GM12878 (cell line): ENCODE results near the gene MEAF6. TPM values are rescaled to one million over a fixed set of nuclear protein-coding genes. Genes with fewer than 3 reads are reported as not detected.
A peak's percentile ranks its signal among the peaks of the same experiment; 100 is the strongest.

Experiments
- ATAC-seq: fragments of 200-7000 bp; cut with Tn5 transposase; 3 replicates; pipeline ENCODE4 v1.9.1; 2020; ENCODE audit warnings: mild to moderate bottlenecking, moderate library complexity
- BruUV-seq: library from RNA; stranded (reverse); fragments of 400-500 nt; replicated peaks from 2 replicates; lab custom pipeline; 2021; lab: Mats Ljungman, UMichigan
- CTCF ChIA-PET: fragments of 300-600 bp; sonication (Branson Sonifier 250); formaldehyde crosslinking; extraction: SDS; loops from one replicate; lab custom pipeline; 2021; ENCODE audit warnings: inconsistent platforms; lab: Yijun Ruan, JAX
- POLR2A ChIA-PET: fragments of 350-600 bp; formaldehyde crosslinking; extraction: SDS; loops from one replicate; lab custom pipeline; 2021; ENCODE audit warnings: inconsistent platforms; lab: Charles Lee
- RAD21 ChIA-PET: fragments of 300-600 bp; sonication (Branson Sonifier 250); formaldehyde crosslinking; loops from one replicate; lab custom pipeline; 2023; ENCODE audit warnings: antibody characterized with exemption; ENCODE audit not compliant: unreplicated experiment; lab: Charles Lee
- SMC1A ChIA-PET: fragments of 300-600 bp; sonication (Branson Sonifier 250); formaldehyde crosslinking; loops from one replicate; lab custom pipeline; 2023; ENCODE audit not compliant: unreplicated experiment, uncharacterized antibody; lab: Charles Lee
- DNase-seq: peaks from one replicate; pipeline ENCODE4 v3.0.0-alpha.2; 2011; ENCODE audit warnings: low read depth, low spot score
- FAIRE-seq: peaks from 3 replicates; lab custom pipeline; 2011; peaks lifted over from hg19 to GRCh38; lab: Jason Lieb, UNC
- H2AFZ ChIP-seq: 2 replicates; pipeline ENCODE4 v1.6.0; 2011; ENCODE audit warnings: low read depth, low read length, control low read depth; ENCODE audit not compliant: control insufficient read depth
- H3K27ac ChIP-seq: 2 replicates; pipeline ENCODE4 v1.5.1; 2011; ENCODE audit warnings: control low read depth; ENCODE audit not compliant: control insufficient read depth, insufficient read depth
- H3K27me3 ChIP-seq, 2 experiments: replicated peaks in 1 of 2; 2 replicates each; pipeline versions ENCODE4 v1.6.0 to v1.6.1; 2011; ENCODE audit warnings: low read length in 1 of 2; ENCODE audit not compliant: control insufficient read depth in 2 of 2, insufficient read depth in 2 of 2
- H3K36me3 ChIP-seq, 2 experiments: 2 replicates each; pipeline ENCODE4 v1.5.1; 2011; ENCODE audit warnings: low read length in 1 of 2; ENCODE audit not compliant: control insufficient read depth in 2 of 2, insufficient read depth in 2 of 2
- H3K4me1 ChIP-seq: 2 replicates; pipeline ENCODE4 v1.6.1; 2011; ENCODE audit warnings: mild to moderate bottlenecking, low read length, moderate library complexity, mixed read lengths; ENCODE audit not compliant: control insufficient read depth, insufficient read depth
- H3K4me2 ChIP-seq: 2 replicates; pipeline ENCODE4 v1.6.0; 2011; ENCODE audit warnings: control low read depth; ENCODE audit not compliant: control insufficient read depth, insufficient read depth
- H3K4me3 ChIP-seq: fragments of 200-600 bp; sonication (generic); 2 replicates; pipeline ENCODE4 v1.5.1; 2016
- H3K79me2 ChIP-seq: 2 replicates; pipeline ENCODE4 v1.6.0; 2011; ENCODE audit warnings: low read length; ENCODE audit not compliant: control insufficient read depth, insufficient read depth
- H3K9ac ChIP-seq: 2 replicates; pipeline ENCODE4 v1.8.0; 2011; ENCODE audit warnings: low read length, control low read depth, mixed read lengths; ENCODE audit not compliant: control insufficient read depth, insufficient read depth
- H3K9me3 ChIP-seq: replicated peaks from 3 replicates; pipeline ENCODE4 v1.5.1; 2011; ENCODE audit warnings: mild to moderate bottlenecking, low read length; ENCODE audit not compliant: control insufficient read depth, insufficient read depth
- H4K20me1 ChIP-seq: 2 replicates; pipeline ENCODE4 v1.6.0; 2011; ENCODE audit not compliant: control insufficient read depth, insufficient read depth
- BHLHE40 ChIP-seq, 2 experiments: fragments of 450-650 bp in 1 of 2; IDR thresholded peaks; 2 replicates each; pipeline ENCODE4 v1.6.1; 2011 to 2017; ENCODE audit warnings: low read depth in 2 of 2, borderline replicate concordance in 1 of 2, improper control_type of control experiment in 1 of 2, low read length in 1 of 2, mild to moderate bottlenecking in 1 of 2
- CEBPB ChIP-seq, 2 experiments: fragments of 150-350 bp in 1 of 2; IDR thresholded peaks; 2 replicates each; pipeline ENCODE4 v1.6.1; 2012 to 2014; ENCODE audit warnings: low read depth in 2 of 2, low read length in 2 of 2, borderline replicate concordance in 1 of 2, inconsistent platforms in 1 of 2
- CTCF ChIP-seq, 3 experiments: IDR thresholded peaks in 2 of 3; conservative IDR thresholded peaks in 1 of 3; 2 replicates each; pipeline ENCODE4 v1.5.1; 2011; ENCODE audit warnings: low read depth in 3 of 3, low read length in 3 of 3, mild to moderate bottlenecking in 3 of 3, control low read depth in 2 of 3, moderate library complexity in 2 of 3, inconsistent platforms in 1 of 3, mixed read lengths in 1 of 3; ENCODE audit not compliant: control insufficient read depth in 2 of 3, insufficient read depth in 1 of 3; ENCODE audit errors: extremely low read depth in 1 of 3
- HDGF ChIP-seq: fragments of 450-650 bp; IDR thresholded peaks from 2 replicates; pipeline ENCODE4 v1.6.1; 2016; ENCODE audit warnings: antibody characterized with exemption
- IKZF1 ChIP-seq: fragments of 450-650 bp; conservative IDR thresholded peaks from 2 replicates; pipeline ENCODE4 v1.6.1; 2017; ENCODE audit warnings: antibody characterized with exemption, mild to moderate bottlenecking
- LARP7 ChIP-seq: fragments of 450-650 bp; IDR thresholded peaks from 2 replicates; pipeline ENCODE4 v1.6.1; 2017; ENCODE audit warnings: mild to moderate bottlenecking
- MAX ChIP-seq: IDR thresholded peaks from 2 replicates; pipeline ENCODE4 v1.6.1; 2012; ENCODE audit warnings: low read depth, low read length, improper control_type of control experiment
- MEF2A ChIP-seq: IDR thresholded peaks from 2 replicates; pipeline ENCODE4 v1.6.1; 2011; ENCODE audit warnings: low read depth, mild to moderate bottlenecking, low read length, moderate library complexity; ENCODE audit not compliant: insufficient read depth
- MTA2 ChIP-seq: fragments of 450-650 bp; IDR thresholded peaks from 2 replicates; pipeline ENCODE4 v1.6.1; 2016; ENCODE audit warnings: low read depth, mild to moderate bottlenecking, moderate library complexity
- MTA3 ChIP-seq: IDR thresholded peaks from 2 replicates; pipeline ENCODE4 v1.6.1; 2012; ENCODE audit warnings: low read length, inconsistent platforms, borderline replicate concordance
- NBN ChIP-seq: fragments of 450-650 bp; IDR thresholded peaks from 2 replicates; pipeline ENCODE4 v1.6.1; 2016
- NKRF ChIP-seq: fragments of 450-650 bp; conservative IDR thresholded peaks from 2 replicates; pipeline ENCODE4 v1.6.1; 2017; ENCODE audit warnings: mild to moderate bottlenecking, moderate library complexity
- POLR2A ChIP-seq: IDR thresholded peaks from 2 replicates; pipeline ENCODE4 v1.6.1; 2011; ENCODE audit warnings: low read depth, mild to moderate bottlenecking, low read length
- RAD51 ChIP-seq: fragments of 450-650 bp; IDR thresholded peaks from 2 replicates; pipeline ENCODE4 v1.6.1; 2016; ENCODE audit warnings: moderate library complexity, mild to moderate bottlenecking, inconsistent platforms
- RELA ChIP-seq: fragments of 450-650 bp; IDR thresholded peaks from 2 replicates; pipeline ENCODE4 v1.8.0; 2014; ENCODE audit warnings: borderline replicate concordance; ENCODE audit not compliant: partially characterized antibody
- SIN3A ChIP-seq: IDR thresholded peaks from 2 replicates; pipeline ENCODE4 v1.6.1; 2012; ENCODE audit warnings: low read depth, low read length, improper control_type of control experiment
- STAT3 ChIP-seq: IDR thresholded peaks from 2 replicates; pipeline ENCODE4 v1.6.1; 2011; ENCODE audit warnings: low read depth, low read length, improper control_type of control experiment
- USF1 ChIP-seq: IDR thresholded peaks from 2 replicates; pipeline ENCODE4 v1.6.1; 2011; ENCODE audit warnings: borderline replicate concordance, low read depth, mild to moderate bottlenecking, moderate library complexity, mixed read lengths, low read length; ENCODE audit not compliant: insufficient read depth; ENCODE audit errors: extremely low read length
- WGBS: methylation state at CpG from one replicate; pipeline ENCODE4 v1.1.6; 2016; ENCODE audit warnings: low lambda C conversion rate; ENCODE audit not compliant: insufficient replicate concordance, insufficient coverage; ENCODE audit errors: missing lambda C conversion rate; 5-methylcytosine and 5-hydroxymethylcytosine counted together
- in situ Hi-C: fragments of 300-500 bp; cut with MboI; formaldehyde crosslinking; loops from 9 replicates; pipeline ENCODE4 v1.14.3; 2018; ENCODE audit warnings: mixed read lengths
- intact Hi-C: fragments of 100-400 bp; cut with micrococcal nuclease; formaldehyde crosslinking; loops from one replicate; pipeline ENCODE4 v1.14.2; 2022; ENCODE audit not compliant: unreplicated experiment
- polyA plus RNA-seq, 11 experiments: library from polyadenylated mRNA; depleted of rRNA in 4 of 11; unstranded in 6 of 11; stranded (reverse) in 5 of 11; fragments of >200 nt; fragmentation: Nextera tagmentation in 4 of 11; fragmentation: Illumina TruSeq in 1 of 11; extraction: Ambion mirVana in 4 of 11; extraction: Trizol in 1 of 11; gene quantifications; 1 replicate in 1 of 11; 2 replicates in 10 of 11; pipeline versions ENCODE4 v1.2.1 to v1.2.3, GENCODE V29; 2011 to 2016; ENCODE audit warnings: inconsistent platforms in 2 of 11, missing spikeins in 2 of 11, low read depth in 1 of 11
- total RNA-seq, 4 experiments: library from RNA; depleted of rRNA in 3 of 4; stranded (reverse); fragments of >200 nt in 3 of 4; fragmentation: Illumina TruSeq in 1 of 4; extraction: Trizol in 1 of 4; gene quantifications; 2 replicates each; pipeline versions ENCODE4 v1.2.1 to v1.2.3, GENCODE V29; 2013 to 2021

MEAF6 gene
- total and polyA plus RNA-seq, 10 of the 15 experiments (the other 5 are each of a cell fraction or from before 2014, with no cell fraction given): 30.8 to 75.0 (median 58.1) TPM

GRCh38 chr1:37479255-37480124 is 35.1 kb downstream of the MEAF6 start:
- FAIRE-seq (peak; percentile 57), DNase-seq (peak; percentile 65), ATAC-seq (peak; percentile 53)
- H3K4me1 ChIP-seq: peaks cover 22% of the 10 kb centered on the region
- peaks cover 41 to 43% of the 10 kb centered on the region in 2 experiments for H3K36me3 ChIP-seq
- in situ Hi-C loops: no loop called here
- ChIA-PET SMC1A (interaction anchor here (0.7 to 3.2 kb wide), 8 partner anchors 8 to 327 kb away, joined by 3 to 36 read pairs (median 3); partner anchors contain the start of gene MEAF6), CTCF (interaction anchor here (0.6 to 7.8 kb wide), 11 partner anchors 9 to 407 kb away, joined by 3 to 127 read pairs (median 4); partner anchors contain the start of genes CDCA8, MEAF6 and MTF1), RAD21 (interaction anchor here (0.7 to 10.4 kb wide), 6 partner anchors 7 to 47 kb away, joined by 3 to 82 read pairs (median 4); partner anchors contain the start of gene MEAF6), POLR2A (interaction anchor here (0.5 to 3.5 kb wide), 8 partner anchors 8 to 1081 kb away, joined by 3 to 28 read pairs (median 6); partner anchors contain the start of gene MEAF6)
- TSS peak; percentile 90 for BruUV-seq
- H2AFZ ChIP-seq: no peak overlapping the region
- peak overlapping the region; percentile 99 for H3K4me3 ChIP-seq
- H4K20me1 ChIP-seq: peaks cover 3% of the 10 kb centered on the region; the same call in 1 of the 2 replicates
- peak overlapping the region; percentile 94 for H3K9ac ChIP-seq
- under 1% methylated on average over 22 of the region's 22 CpGs for WGBS
- peak overlapping the region; percentile 73 for H3K4me2 ChIP-seq
- H3K27ac ChIP-seq: peak overlapping the region; percentile 99
- intact Hi-C loops: loop anchor here (2.0 kb wide), 1 partner anchor 35 kb away; the partner anchor contains the start of gene MEAF6
- no peaks in the 10 kb centered on the region for H3K27me3 ChIP-seq
- peaks cover 75% of the 10 kb centered on the region for H3K79me2 ChIP-seq
- H3K9me3 ChIP-seq: no peaks in the 10 kb centered on the region
- 0 out of 2 replicates have a peak, but pooled peaks have one; percentile 59 for TF ChIP-seq NBN
- TF ChIP-seq SIN3A: peak; percentile 38
- TF ChIP-seq STAT3: no peak
- TF ChIP-seq POLR2A: peak; percentile 85
- TF ChIP-seq USF1: no peak
- TF ChIP-seq HDGF: 0 out of 2 replicates have a peak, but pooled peaks have one; percentile 76
- TF ChIP-seq BHLHE40 (IDR thresholded peaks at IDR 0.05; ENCODE audit: borderline replicate concordance in 1 of 2, low read depth in 2 of 2, low read length in 1 of 2): peak; percentile 64 to 80
- no peak for TF ChIP-seq MTA2
- no peak for TF ChIP-seq MTA3
- TF ChIP-seq RAD51: no peak
- TF ChIP-seq CEBPB (IDR thresholded peaks at IDR 0.05; ENCODE audit: borderline replicate concordance in 1 of 2, low read depth in 2 of 2, low read length in 2 of 2): no peak
- TF ChIP-seq MEF2A: no peak
- TF ChIP-seq LARP7: no peak
- TF ChIP-seq NKRF: peak; percentile 65
- TF ChIP-seq CTCF (IDR thresholded peaks at IDR 0.05 in 2 of 3, conservative IDR thresholded peaks at IDR 0.05 in 1 of 3; ENCODE audit: control insufficient read depth in 2 of 3, extremely low read depth in 1 of 3, insufficient read depth in 1 of 3, low read depth in 3 of 3, low read length in 3 of 3): no peak
- TF ChIP-seq MAX: peak; percentile 69
- TF ChIP-seq RELA: peak; percentile 41
- TF ChIP-seq IKZF1: peak; percentile 63
